ENCODE measurements around the gene ZNF428.

The ZNF428 gene

DNA sequence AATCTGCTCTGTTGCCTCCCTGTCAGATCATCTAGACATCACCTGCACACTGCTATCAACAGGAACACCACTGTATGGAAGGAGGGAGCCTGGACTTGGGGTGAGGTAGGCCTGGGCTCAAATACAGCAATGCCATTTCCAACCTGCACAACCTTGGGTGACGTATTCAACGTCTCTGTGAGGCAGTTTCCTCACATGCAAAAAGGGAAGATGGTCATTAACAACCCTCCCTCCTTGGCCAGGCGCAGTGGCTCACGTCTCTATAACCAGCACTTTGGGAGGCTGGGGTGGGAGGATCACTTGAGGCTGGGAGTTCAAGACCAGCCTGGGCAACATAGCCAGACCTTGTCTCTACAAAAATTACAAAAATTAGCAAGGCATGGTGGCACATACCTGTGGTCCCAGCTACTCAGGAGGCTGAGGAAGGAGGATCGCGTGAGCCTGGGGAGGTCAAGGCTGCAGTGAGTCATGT is 57.2 kb downstream of the ZNF428 start:
- DNase-seq (ENCODE audit: low read depth): no peak

DNA sequence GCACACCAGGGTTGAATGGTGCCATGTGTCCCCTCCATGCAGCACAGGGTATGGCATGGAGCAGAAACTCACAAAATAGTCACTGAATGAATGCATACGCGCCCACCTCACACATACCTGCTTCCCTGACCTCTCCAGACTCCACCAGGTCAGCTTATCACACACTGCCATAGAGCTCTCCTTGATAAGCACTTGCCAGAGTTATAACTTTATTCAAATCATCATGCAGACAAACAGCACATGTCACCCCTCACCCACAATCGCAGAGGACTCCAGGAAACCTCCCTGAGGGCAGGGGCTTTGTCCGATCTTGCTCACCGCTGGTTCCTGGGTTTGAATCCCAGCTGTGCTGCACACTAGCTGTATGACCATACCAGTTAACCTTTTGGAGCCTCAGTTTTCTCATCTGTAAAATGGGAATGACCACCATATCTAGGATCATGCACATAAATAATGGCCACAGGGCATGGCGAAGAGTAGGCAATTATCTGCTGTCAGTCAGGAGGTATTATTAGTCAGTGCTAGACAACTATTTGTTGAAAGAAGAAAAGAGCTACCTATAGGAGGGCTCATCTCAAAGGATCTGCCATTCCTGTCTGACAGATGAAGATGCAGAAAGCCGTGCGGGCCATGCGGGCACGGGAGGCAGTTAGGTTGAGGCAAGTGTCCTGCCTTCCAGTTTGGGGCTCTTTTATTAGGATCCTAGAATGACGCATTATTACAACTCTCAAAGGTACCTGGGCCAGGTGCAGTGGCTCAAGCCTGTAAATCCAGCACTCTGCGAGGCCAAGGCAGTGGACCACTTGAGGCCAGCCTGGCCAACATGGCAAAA is 58.1 kb downstream of the ZNF428 start:
- no peak for DNase-seq (ENCODE audit: low read depth)

DNA sequence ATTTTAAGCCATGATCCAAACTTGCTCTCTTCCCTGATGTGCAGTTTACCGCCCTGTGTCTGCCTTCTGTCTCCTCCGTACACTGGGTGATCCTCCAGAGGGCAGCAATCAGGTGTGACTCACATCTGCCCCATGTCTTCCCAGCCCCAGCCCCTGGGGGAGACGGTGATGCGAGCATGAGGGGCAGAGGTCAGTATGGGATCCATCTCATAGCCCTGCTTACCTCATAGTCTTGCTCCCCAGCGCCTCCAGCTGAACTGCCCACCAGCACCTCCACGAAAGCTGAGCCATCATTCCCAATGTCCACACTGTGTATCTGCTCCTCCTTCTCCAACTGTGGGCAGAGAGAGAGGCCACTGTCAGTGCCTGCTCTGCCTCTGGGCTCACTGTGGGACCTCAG is 58.7 kb downstream of the ZNF428 start:
- DNase-seq (ENCODE audit: low read depth): no peak
